B cell (primary cell): Measurements from ENCODE around the gene TSEN54. TPM values are rescaled to one million over a fixed set of nuclear protein-coding genes. Genes with fewer than 3 reads are reported as not detected.

ENCODE experiments used
- ATAC-seq: fragments of 200-7000 bp; cut with Tn5 transposase; one replicate; pipeline ENCODE4 v1.10.0; 2021; ENCODE audit warnings: low read depth, mild to moderate bottlenecking, moderate number of reproducible peaks, moderate library complexity
- CTCF ChIA-PET: fragments of 350-600 bp; sonication (Branson Sonifier 250); formaldehyde crosslinking; loops from one replicate; lab custom pipeline; 2021; ENCODE audit warnings: antibody characterized with exemption, inconsistent platforms; lab: Charles Lee
- POLR2A ChIA-PET: fragments of 350-600 bp; sonication (Branson Sonifier 250); formaldehyde crosslinking; loops from one replicate; lab custom pipeline; 2021; ENCODE audit warnings: antibody characterized with exemption; lab: Charles Lee
- DNase-seq: peaks from one replicate; pipeline ENCODE4 v3.0.0; 2013
- H2AFZ ChIP-seq: 2 replicates; pipeline ENCODE4 v1.6.1; 2012; ENCODE audit warnings: mild to moderate bottlenecking, low read depth, low read length; ENCODE audit not compliant: insufficient read depth, poor library complexity, severe bottlenecking
- H3K27ac ChIP-seq, 2 donors: 1 replicate in 1 of 2; 2 replicates in 1 of 2; pipeline ENCODE4 v1.5.1; 2012 to 2013; ENCODE audit warnings: low read length in 2 of 2, mild to moderate bottlenecking in 2 of 2, moderate library complexity in 1 of 2
- H3K27me3 ChIP-seq, 4 experiments: fragments of 200-600 bp in 1 of 4; sonication (generic) in 1 of 4; replicated peaks in 1 of 4; 1 replicate in 2 of 4; 2 replicates in 2 of 4; pipeline versions ENCODE4 v1.6.1 to v1.7.0; 2013 to 2016; ENCODE audit warnings: low read length in 3 of 4, mild to moderate bottlenecking in 2 of 4, mixed read lengths in 1 of 4, moderate library complexity in 1 of 4; ENCODE audit not compliant: insufficient read depth in 4 of 4, control insufficient read depth in 3 of 4; ENCODE audit errors: control extremely low read depth in 1 of 4
- H3K36me3 ChIP-seq, 2 experiments: replicated peaks in 1 of 2; 1 replicate in 1 of 2; 2 replicates in 1 of 2; pipeline versions ENCODE4 v1.6.1 to v1.7.1; 2013; ENCODE audit warnings: low read length in 1 of 2; ENCODE audit not compliant: insufficient read depth in 2 of 2, control insufficient read depth in 1 of 2; ENCODE audit errors: control extremely low read depth in 1 of 2, extremely low read depth in 1 of 2
- H3K4me1 ChIP-seq, 2 donors: fragments of 200-600 bp in 1 of 2; sonication (generic) in 1 of 2; 1 replicate in 1 of 2; 2 replicates in 1 of 2; pipeline versions ENCODE4 v1.5.1 to v1.6.1; 2013 to 2017; ENCODE audit warnings: low read length in 2 of 2; ENCODE audit not compliant: control insufficient read depth in 2 of 2, insufficient read depth in 2 of 2
- H3K4me2 ChIP-seq: replicated peaks from 2 replicates; pipeline ENCODE3; 2012; ENCODE audit warnings: mild to moderate bottlenecking, low read depth, low read length; ENCODE audit not compliant: poor library complexity, severe bottlenecking
- H3K4me3 ChIP-seq, 5 experiments: fragments of 200-600 bp in 1 of 5; sonication (generic) in 1 of 5; 1 replicate in 3 of 5; 2 replicates in 2 of 5; pipeline versions ENCODE4 v1.5.1 to v1.7.0; 2011 to 2016; ENCODE audit warnings: low read length in 4 of 5, mild to moderate bottlenecking in 4 of 5, low read depth in 2 of 5, control low read depth in 1 of 5, moderate library complexity in 1 of 5; ENCODE audit not compliant: insufficient read depth in 1 of 5; ENCODE audit errors: control extremely low read depth in 1 of 5, extremely low read depth in 1 of 5
- H3K79me2 ChIP-seq: fragments of 200-600 bp; sonication (generic); one replicate; pipeline ENCODE4 v1.6.0; 2016; ENCODE audit warnings: low read length; ENCODE audit not compliant: control insufficient read depth, insufficient read depth
- H3K9ac ChIP-seq: fragments of 200-600 bp; sonication (generic); 2 replicates; pipeline ENCODE4 v1.6.1; 2017; ENCODE audit warnings: mild to moderate bottlenecking, low read length, moderate library complexity
- H3K9me3 ChIP-seq, 3 donors: one replicate each; pipeline versions ENCODE4 v1.6.1 to v1.7.1; 2013; ENCODE audit warnings: low read length in 2 of 3; ENCODE audit not compliant: control insufficient read depth in 2 of 3, insufficient read depth in 1 of 3; ENCODE audit errors: control extremely low read depth in 1 of 3
- H4K20me1 ChIP-seq: 2 replicates; pipeline ENCODE4 v1.6.0; 2012; ENCODE audit warnings: mild to moderate bottlenecking, low read length; ENCODE audit not compliant: insufficient read depth, control insufficient read depth, poor library complexity, severe bottlenecking
- H3K27ac Mint-ChIP-seq: one replicate; pipeline ENCODE4 v1.8.0; 2021; ENCODE audit warnings: mixed read lengths
- H3K27me3 Mint-ChIP-seq: one replicate; pipeline ENCODE4 v1.8.0; 2021; ENCODE audit warnings: mixed read lengths
- H3K4me1 Mint-ChIP-seq: one replicate; pipeline ENCODE4 v1.8.0; 2021; ENCODE audit warnings: mixed read lengths
- H3K4me3 Mint-ChIP-seq: one replicate; pipeline ENCODE4 v1.8.0; 2021; ENCODE audit warnings: mixed read lengths
- H3K9me3 Mint-ChIP-seq: one replicate; pipeline ENCODE4 v1.8.0; 2022; ENCODE audit warnings: mixed read lengths; ENCODE audit not compliant: insufficient read depth
- CTCF ChIP-seq: fragments of 200-600 bp; IDR thresholded peaks from one replicate; pipeline ENCODE4 v1.8.0; 2022; ENCODE audit warnings: antibody characterized with exemption, mild to moderate bottlenecking
- EZH2 ChIP-seq: IDR thresholded peaks from 2 replicates; pipeline ENCODE4 v1.6.1; 2012; ENCODE audit warnings: borderline replicate concordance, low read depth, mild to moderate bottlenecking, moderate library complexity, low read length; ENCODE audit not compliant: insufficient read depth, poor library complexity, severe bottlenecking
- WGBS: methylation state at CpG from one replicate; pipeline ENCODE4 v1.1.5; 2013; ENCODE audit warnings: missing lambda C conversion rate; ENCODE audit not compliant: insufficient coverage; 5-methylcytosine and 5-hydroxymethylcytosine counted together
- intact Hi-C: fragments of 100-400 bp; cut with micrococcal nuclease; formaldehyde crosslinking; loops from one replicate; pipeline ENCODE4 v1.10.0; 2022
- polyA plus RNA-seq: library from polyadenylated mRNA; depleted of rRNA; stranded (reverse); fragments of >200 nt; gene quantifications from 2 replicates; pipeline ENCODE4 v1.2.3, GENCODE V29; 2012
- total RNA-seq, 2 donors: library from RNA; stranded (reverse); fragments of 120-200 nt in 1 of 2; gene quantifications; 1 replicate in 1 of 2; 2 replicates in 1 of 2; pipeline versions ENCODE4 v1.2.3 to v1.2.4, GENCODE V29; 2013 to 2022

TSEN54 gene
- total and polyA plus RNA-seq, 2 donors (not counting 1 experiment from before 2014, with no cell fraction given) = 33.0 to 45.9 TPM

GRCh38 chr17:75515496-75516254 is 653 bp upstream of the TSEN54 start, which contains the start of gene CASKIN2:
Gene CASKIN2 (minus strand): TSS chr17:75515537. CDS start chr17:75513804, 1,733 bp downstream.
- H3K36me3 ChIP-seq = no peaks in the 10 kb centered on the region
- peaks cover 11% of the 10 kb centered on the region for H3K79me2 ChIP-seq
- H3K9ac ChIP-seq = peak within 1 kb of the TSS; percentile 89
- CTCF ChIA-PET = interaction anchor here (0.9 to 2.2 kb wide), 14 partner anchors 9 to 246 kb away, joined by 3 to 24 read pairs (median 5); partner anchors contain the start of genes LLGL2, MYO15B and SLC25A19
- peaks cover 26 to 39% of the 10 kb centered on the region in 2 donors for H3K4me1 ChIP-seq
- POLR2A ChIA-PET = interaction anchor here (0.5 to 1.5 kb wide), 7 partner anchors 9 to 588 kb away, joined by 3 to 22 read pairs (median 4); partner anchors contain the start of genes EXOC7, LLGL2, MIF4GD and SLC25A19
- intact Hi-C loops = loop anchor here (1.0 to 10.0 kb wide), 10 partner anchors 10 to 1222 kb away; partner anchors contain the start of genes GALK1, GRB2, LLGL2 and MFSD11
- Mint-ChIP-seq H3K9me3 (no peaks in the 10 kb centered on the region), H3K27ac (peak within 1 kb of the TSS; percentile 32), H3K27me3 (no peaks in the 10 kb centered on the region), H3K4me3 (peak within 1 kb of the TSS; percentile 78), H3K4me1 (peaks cover 19% of the 10 kb centered on the region)
- peak within 1 kb of the TSS; percentile 38 to 96 (median 63) for H3K4me3 ChIP-seq
- H4K20me1 ChIP-seq = peaks cover 10% of the 10 kb centered on the region
- ATAC-seq = peak; percentile 67
- under 1% methylated on average over 76 of the region's 78 CpGs for WGBS
- TF ChIP-seq CTCF (peak; percentile 94), EZH2 (no peak)
- peak within 1 kb of the TSS; percentile 100 for H3K4me2 ChIP-seq
- no peaks in the 10 kb centered on the region for H3K27me3 ChIP-seq
- H2AFZ ChIP-seq = peak within 1 kb of the TSS; percentile 87
- no peak within 1 kb of the TSS for H3K27ac ChIP-seq
- H3K9me3 ChIP-seq = no peaks in the 10 kb centered on the region
- DNase-seq = peak; percentile 90
